ENCODE measurements around the gene BST1.

BST1 gene

GRCh38 chr4:15691346-15692135, 11.3 kb upstream of the BST1 start:
- Histone ChIP-seq H3K4me1 (ENCODE audit: insufficient read depth, low read length) (peaks cover 50% of the 10 kb centered on the region), H3K9ac (ENCODE audit: low read depth, low read length) (no peak overlapping the region), H3K36me3 (ENCODE audit: insufficient read depth, low read length) (peaks cover 30% of the 10 kb centered on the region), H3K27ac (ENCODE audit: low read depth, low read length) (peak overlapping the region; percentile 77), H3K27me3 (ENCODE audit: insufficient read depth, low read length) (no peaks in the 10 kb centered on the region), H3K4me3 (ENCODE audit: low read length) (no peak overlapping the region), H3K9me3 (ENCODE audit: insufficient read depth, low read depth, low read length) (peaks cover 11% of the 10 kb centered on the region)
- 85% methylated on average over 3 of the region's 3 CpGs for WGBS

- no peak overlapping the region for H3K4me3 ChIP-seq (ENCODE audit: low read length)
- no peak overlapping the region for H3K27ac ChIP-seq (ENCODE audit: low read depth, low read length)
- H3K9ac ChIP-seq (ENCODE audit: low read depth, low read length) = no peak overlapping the region
- H3K4me1 ChIP-seq (ENCODE audit: insufficient read depth, low read length) = peaks cover 50% of the 10 kb centered on the region
- WGBS = 90% methylated on average over 2 of the region's 2 CpGs
- peaks cover 20% of the 10 kb centered on the region for H3K36me3 ChIP-seq (ENCODE audit: insufficient read depth, low read length)
- peaks cover 11% of the 10 kb centered on the region for H3K9me3 ChIP-seq (ENCODE audit: insufficient read depth, low read depth, low read length)
- no peaks in the 10 kb centered on the region for H3K27me3 ChIP-seq (ENCODE audit: insufficient read depth, low read length)
Observed at GRCh38 chr4:15692602-15693001, 10.3 kb upstream of the BST1 start.

GRCh38 chr4:15694431-15694830, 8.4 kb upstream of the BST1 start:
- Histone ChIP-seq H3K27ac (ENCODE audit: low read depth, low read length) (no peak overlapping the region; the same call in 1 of the 2 replicates), H3K27me3 (ENCODE audit: insufficient read depth, low read length) (no peaks in the 10 kb centered on the region), H3K4me3 (ENCODE audit: low read length) (no peak overlapping the region), H3K4me1 (ENCODE audit: insufficient read depth, low read length) (peaks cover 49% of the 10 kb centered on the region), H3K36me3 (ENCODE audit: insufficient read depth, low read length) (peaks cover 2% of the 10 kb centered on the region; the same call in 1 of the 2 replicates), H3K9me3 (ENCODE audit: insufficient read depth, low read depth, low read length) (peaks cover 11% of the 10 kb centered on the region), H3K9ac (ENCODE audit: low read depth, low read length) (no peak overlapping the region)
- 91% methylated on average over 3 of the region's 4 CpGs for WGBS

- Histone ChIP-seq H3K27me3 (ENCODE audit: insufficient read depth, low read length) (no peaks in the 10 kb centered on the region), H3K4me3 (ENCODE audit: low read length) (no peak overlapping the region), H3K36me3 (ENCODE audit: insufficient read depth, low read length) (no peaks in the 10 kb centered on the region; the same call in 1 of the 2 replicates), H3K9ac (ENCODE audit: low read depth, low read length) (no peak overlapping the region), H3K27ac (ENCODE audit: low read depth, low read length) (peak overlapping the region; percentile 45), H3K9me3 (ENCODE audit: insufficient read depth, low read depth, low read length) (peaks cover 11% of the 10 kb centered on the region), H3K4me1 (ENCODE audit: insufficient read depth, low read length) (peaks cover 41% of the 10 kb centered on the region)
- WGBS = 72% methylated on average over 10 of the region's 10 CpGs
Observed at GRCh38 chr4:15695240-15695699, 7.6 kb upstream of the BST1 start.

GRCh38 chr4:15695729-15696128, 7.1 kb upstream of the BST1 start:
- Histone ChIP-seq H3K27me3 (ENCODE audit: insufficient read depth, low read length) (no peaks in the 10 kb centered on the region), H3K36me3 (ENCODE audit: insufficient read depth, low read length) (no peaks in the 10 kb centered on the region; the same call in 1 of the 2 replicates), H3K4me1 (ENCODE audit: insufficient read depth, low read length) (peaks cover 39% of the 10 kb centered on the region), H3K9me3 (ENCODE audit: insufficient read depth, low read depth, low read length) (peaks cover 11% of the 10 kb centered on the region), H3K4me3 (ENCODE audit: low read length) (no peak overlapping the region), H3K27ac (ENCODE audit: low read depth, low read length) (peak overlapping the region; percentile 45), H3K9ac (ENCODE audit: low read depth, low read length) (no peak overlapping the region)
- 96% methylated on average over 3 of the region's 3 CpGs for WGBS

- 0 out of 2 replicates have a peak, but pooled peaks cover 1% of the 10 kb centered on the region for H3K27me3 ChIP-seq (ENCODE audit: insufficient read depth, low read length)
- H3K9ac ChIP-seq (ENCODE audit: low read depth, low read length) = no peak overlapping the region
- peaks cover 29% of the 10 kb centered on the region for H3K4me1 ChIP-seq (ENCODE audit: insufficient read depth, low read length)
- no peaks in the 10 kb centered on the region; the same call in 1 of the 2 replicates for H3K36me3 ChIP-seq (ENCODE audit: insufficient read depth, low read length)
- no peak overlapping the region for H3K27ac ChIP-seq (ENCODE audit: low read depth, low read length)
- WGBS = 100% methylated on average over 1 of the region's 1 CpG
- peaks cover 11% of the 10 kb centered on the region for H3K9me3 ChIP-seq (ENCODE audit: insufficient read depth, low read depth, low read length)
- H3K4me3 ChIP-seq (ENCODE audit: low read length) = no peak overlapping the region
Observed at GRCh38 chr4:15696866-15697265, 6.0 kb upstream of the BST1 start.

- no peaks in the 10 kb centered on the region for H3K9me3 ChIP-seq (ENCODE audit: insufficient read depth, low read depth, low read length)
- H3K36me3 ChIP-seq (ENCODE audit: insufficient read depth, low read length) = no peaks in the 10 kb centered on the region
- H3K27me3 ChIP-seq (ENCODE audit: insufficient read depth, low read length) = peaks cover 7% of the 10 kb centered on the region; the same call in 1 of the 2 replicates
- H3K9ac ChIP-seq (ENCODE audit: low read depth, low read length) = peak overlapping the region; percentile 61; the same call in 1 of the 2 replicates
- H3K4me1 ChIP-seq (ENCODE audit: insufficient read depth, low read length) = peaks cover 4% of the 10 kb centered on the region
- WGBS = 93% methylated on average over 11 of the region's 11 CpGs
- peak overlapping the region; percentile 57; the same call in 1 of the 2 replicates for H3K4me3 ChIP-seq (ENCODE audit: low read length)
- no peak overlapping the region for H3K27ac ChIP-seq (ENCODE audit: low read depth, low read length)
Observed at GRCh38 chr4:15703439-15703838, 574 bp downstream of the BST1 start.

- Histone ChIP-seq H3K27me3 (ENCODE audit: insufficient read depth, low read length) (peaks cover 7% of the 10 kb centered on the region; the same call in 1 of the 2 replicates), H3K4me1 (ENCODE audit: insufficient read depth, low read length) (peaks cover 4% of the 10 kb centered on the region), H3K27ac (ENCODE audit: low read depth, low read length) (no peak overlapping the region), H3K9ac (ENCODE audit: low read depth, low read length) (no peak overlapping the region), H3K9me3 (ENCODE audit: insufficient read depth, low read depth, low read length) (no peaks in the 10 kb centered on the region), H3K36me3 (ENCODE audit: insufficient read depth, low read length) (no peaks in the 10 kb centered on the region), H3K4me3 (ENCODE audit: low read length) (no peak overlapping the region)
Observed at GRCh38 chr4:15704129-15704528, 1.3 kb downstream of the BST1 start.

- Histone ChIP-seq H3K27ac (ENCODE audit: low read depth, low read length) (no peak overlapping the region), H3K27me3 (ENCODE audit: insufficient read depth, low read length) (peaks cover 6% of the 10 kb centered on the region; the same call in 1 of the 2 replicates), H3K4me1 (ENCODE audit: insufficient read depth, low read length) (no peaks in the 10 kb centered on the region; the same call in 1 of the 2 replicates), H3K4me3 (ENCODE audit: low read length) (no peak overlapping the region), H3K9ac (ENCODE audit: low read depth, low read length) (no peak overlapping the region), H3K9me3 (ENCODE audit: insufficient read depth, low read depth, low read length) (no peaks in the 10 kb centered on the region), H3K36me3 (ENCODE audit: insufficient read depth, low read length) (no peaks in the 10 kb centered on the region)
- WGBS = over 99% methylated on average over 3 of the region's 3 CpGs
Observed at GRCh38 chr4:15706646-15707362, 3.9 kb downstream of the BST1 start.

- Histone ChIP-seq H3K27me3 (ENCODE audit: insufficient read depth, low read length) (peaks cover under 1% of the 10 kb centered on the region; the same call in 1 of the 2 replicates), H3K4me3 (ENCODE audit: low read length) (no peak overlapping the region), H3K4me1 (ENCODE audit: insufficient read depth, low read length) (no peaks in the 10 kb centered on the region; the same call in 1 of the 2 replicates), H3K9me3 (ENCODE audit: insufficient read depth, low read depth, low read length) (no peaks in the 10 kb centered on the region), H3K9ac (ENCODE audit: low read depth, low read length) (no peak overlapping the region), H3K36me3 (ENCODE audit: insufficient read depth, low read length) (no peaks in the 10 kb centered on the region), H3K27ac (ENCODE audit: low read depth, low read length) (no peak overlapping the region)
- 81% methylated on average over 7 of the region's 7 CpGs for WGBS
Observed at GRCh38 chr4:15707363-15707715, 4.5 kb downstream of the BST1 start.

- H3K27ac ChIP-seq (ENCODE audit: low read depth, low read length) = no peak overlapping the region
- no peaks in the 10 kb centered on the region for H3K36me3 ChIP-seq (ENCODE audit: insufficient read depth, low read length)
- WGBS = 90% methylated on average over 2 of the region's 2 CpGs
- no peaks in the 10 kb centered on the region for H3K27me3 ChIP-seq (ENCODE audit: insufficient read depth, low read length)
- H3K9me3 ChIP-seq (ENCODE audit: insufficient read depth, low read depth, low read length) = no peaks in the 10 kb centered on the region
- no peak overlapping the region for H3K4me3 ChIP-seq (ENCODE audit: low read length)
- H3K9ac ChIP-seq (ENCODE audit: low read depth, low read length) = no peak overlapping the region
- no peaks in the 10 kb centered on the region; the same call in 1 of the 2 replicates for H3K4me1 ChIP-seq (ENCODE audit: insufficient read depth, low read length)
Observed at GRCh38 chr4:15711762-15712161, 8.9 kb downstream of the BST1 start.

Data from HUES64 (cell line).